NT2/D1 (cell line): ENCODE measurements around the gene DSCAM.

ENCODE experiments used
- DNase-seq: peaks from one replicate; pipeline ENCODE4 v3.0.0-alpha.2; 2011; ENCODE audit warnings: low read depth, low spot score
- H3K27me3 ChIP-seq: 2 replicates; pipeline ENCODE4 v1.6.0; 2011; ENCODE audit warnings: mild to moderate bottlenecking; ENCODE audit not compliant: insufficient read length, insufficient read depth
- H3K36me3 ChIP-seq: 2 replicates; pipeline ENCODE4 v1.6.1; 2011; ENCODE audit warnings: mild to moderate bottlenecking, low read length, mixed read lengths; ENCODE audit not compliant: insufficient read depth, insufficient read length
- H3K4me1 ChIP-seq: 2 replicates; pipeline ENCODE4 v1.5.1; 2011; ENCODE audit not compliant: insufficient read depth, insufficient read length
- H3K4me3 ChIP-seq: 2 replicates; pipeline ENCODE4 v1.5.1; 2011; ENCODE audit warnings: low read depth; ENCODE audit not compliant: insufficient read length
- H3K9ac ChIP-seq: 2 replicates; pipeline ENCODE4 v1.6.0; 2011; ENCODE audit warnings: low read depth; ENCODE audit not compliant: insufficient read length
- H3K9me3 ChIP-seq: 2 replicates; pipeline ENCODE4 v1.5.1; 2011; ENCODE audit warnings: mild to moderate bottlenecking, low read length; ENCODE audit not compliant: insufficient read depth
- SUZ12 ChIP-seq: IDR thresholded peaks from 2 replicates; pipeline ENCODE4 v1.6.1; 2011; ENCODE audit not compliant: insufficient read length, insufficient read depth; ENCODE audit errors: extremely low read depth
- YY1 ChIP-seq: IDR thresholded peaks from 2 replicates; pipeline ENCODE4 v1.6.1; 2011; ENCODE audit not compliant: insufficient read length, insufficient read depth
- ZNF274 ChIP-seq: IDR thresholded peaks from 2 replicates; pipeline ENCODE4 v1.6.1; 2011; ENCODE audit warnings: mild to moderate bottlenecking, low read depth, low read length

Gene DSCAM

DNA sequence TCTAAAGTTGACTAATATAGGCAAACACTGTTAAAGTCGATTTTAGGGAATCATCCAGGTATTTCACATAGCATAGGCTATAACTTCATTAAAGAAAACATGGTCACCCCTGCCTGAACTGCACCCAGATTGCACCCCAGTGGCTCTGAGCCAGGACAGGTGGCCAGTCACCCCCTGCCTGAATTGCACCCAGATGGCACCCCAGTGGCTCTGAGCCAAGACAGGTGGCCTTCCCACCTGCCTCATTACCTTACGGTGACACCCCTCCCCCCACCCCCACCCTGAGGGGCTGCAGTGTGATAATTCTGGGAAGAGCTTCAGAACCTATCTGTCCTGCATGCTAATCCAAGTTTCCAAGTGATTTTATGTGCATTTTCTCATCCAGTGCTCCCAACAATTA, 78.9 kb downstream of the DSCAM start:
- Histone ChIP-seq H3K4me1 (peaks cover 3% of the 10 kb centered on the region), H3K4me3 (no peak overlapping the region), H3K27me3 (no peaks in the 10 kb centered on the region), H3K36me3 (no peaks in the 10 kb centered on the region), H3K9me3 (no peaks in the 10 kb centered on the region), H3K9ac (no peak overlapping the region)
- TF ChIP-seq SUZ12 (no peak), ZNF274 (no peak), YY1 (no peak)
- DNase-seq = no peak

DNA sequence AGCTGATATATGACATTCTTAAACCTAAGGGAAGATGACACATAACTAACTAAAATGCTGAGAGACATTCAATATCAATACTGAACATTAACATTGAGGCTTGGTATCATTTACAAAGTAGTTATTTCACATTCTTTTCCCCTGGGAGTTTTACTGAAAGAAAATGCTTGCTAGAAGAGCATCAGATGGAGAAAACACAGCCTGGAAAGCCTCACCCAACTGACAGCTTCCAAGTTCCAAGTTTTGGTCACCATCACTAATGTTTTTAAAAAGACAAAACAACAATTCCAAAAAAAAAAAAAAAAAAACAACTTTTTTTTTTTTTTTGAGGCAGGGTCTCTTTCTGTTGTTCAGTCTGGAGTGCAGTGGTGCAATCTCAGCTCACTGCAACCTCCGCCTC, 80.6 kb downstream of the DSCAM start:
- Histone ChIP-seq H3K9ac (no peak overlapping the region), H3K4me3 (no peak overlapping the region), H3K4me1 (peaks cover 3% of the 10 kb centered on the region), H3K36me3 (no peaks in the 10 kb centered on the region), H3K27me3 (no peaks in the 10 kb centered on the region), H3K9me3 (no peaks in the 10 kb centered on the region)
- no peak for TF ChIP-seq ZNF274
- no peak for TF ChIP-seq YY1
- TF ChIP-seq SUZ12 = no peak
- DNase-seq = no peak

DNA sequence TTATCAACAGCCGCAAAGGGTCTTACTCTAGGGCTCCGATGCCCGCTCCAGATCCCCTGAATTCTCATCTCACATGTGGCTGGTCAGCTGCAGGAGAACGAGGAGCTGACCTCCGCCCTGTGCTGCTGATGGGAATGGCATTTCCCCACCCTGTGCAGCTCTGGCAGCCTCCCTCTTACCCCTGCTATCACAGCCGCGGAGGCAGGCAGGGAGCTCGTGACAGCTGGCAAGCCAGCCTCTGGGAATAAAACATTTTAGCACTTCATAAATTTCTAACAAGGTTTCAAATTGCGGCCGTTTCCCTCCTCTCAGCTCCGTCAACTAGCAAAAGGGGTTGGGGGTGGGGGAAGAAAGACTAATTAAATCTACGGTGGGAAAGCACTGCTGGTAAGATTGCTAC, 81.1 kb downstream of the DSCAM start:
- DNase-seq = no peak
- Histone ChIP-seq H3K36me3 (no peaks in the 10 kb centered on the region), H3K9me3 (no peaks in the 10 kb centered on the region), H3K9ac (no peak overlapping the region), H3K27me3 (no peaks in the 10 kb centered on the region), H3K4me1 (peaks cover 3% of the 10 kb centered on the region), H3K4me3 (no peak overlapping the region)
- TF ChIP-seq YY1 = no peak
- no peak for TF ChIP-seq ZNF274
- TF ChIP-seq SUZ12 = no peak

DNA sequence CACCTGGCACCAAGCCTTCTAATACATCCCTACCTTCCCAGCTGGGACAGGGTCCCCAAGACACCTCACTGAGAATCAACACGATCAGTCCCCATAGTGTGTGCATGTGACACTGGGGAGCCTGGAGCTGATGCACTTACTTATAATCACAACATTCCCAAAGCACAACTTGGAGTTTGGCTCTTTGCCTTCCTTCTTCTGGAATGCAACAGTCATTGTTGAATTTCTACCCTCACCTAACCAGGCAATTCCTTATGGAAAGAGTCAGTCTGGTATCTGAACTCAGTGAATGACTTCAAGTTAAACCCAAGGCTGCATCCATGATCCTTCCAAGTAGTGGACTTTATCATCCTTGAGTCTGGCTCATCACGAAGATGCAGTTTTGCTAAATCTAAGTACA, 86.1 kb downstream of the DSCAM start:
- Histone ChIP-seq H3K9ac (no peak overlapping the region), H3K27me3 (no peaks in the 10 kb centered on the region), H3K36me3 (no peaks in the 10 kb centered on the region), H3K4me3 (no peak overlapping the region), H3K9me3 (no peaks in the 10 kb centered on the region), H3K4me1 (peaks cover 3% of the 10 kb centered on the region)
- no peak for TF ChIP-seq SUZ12
- TF ChIP-seq YY1 = no peak
- no peak for DNase-seq

DNA sequence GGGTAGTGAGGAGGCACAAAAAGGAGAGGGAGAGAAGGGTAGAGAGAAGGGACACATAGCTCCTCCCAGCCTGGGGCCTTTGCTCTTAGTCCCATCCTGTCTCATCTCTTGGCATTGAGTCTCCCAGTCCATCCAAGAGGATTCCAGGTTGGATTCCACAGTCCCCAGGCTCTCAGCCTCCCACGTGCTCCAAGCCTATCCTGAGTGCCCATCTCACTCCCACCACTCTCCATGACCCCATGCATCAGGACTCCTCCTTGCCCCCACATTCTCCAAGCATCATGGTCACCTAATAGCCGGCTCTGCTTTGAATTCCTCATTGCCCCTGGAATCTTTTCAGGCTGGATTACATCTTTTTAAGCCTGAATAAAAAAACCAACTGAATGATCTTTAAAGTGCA, 87.9 kb downstream of the DSCAM start:
- TF ChIP-seq ZNF274 = no peak
- no peak for TF ChIP-seq SUZ12
- no peak for TF ChIP-seq YY1
- Histone ChIP-seq H3K27me3 (no peaks in the 10 kb centered on the region), H3K4me1 (no peaks in the 10 kb centered on the region), H3K4me3 (no peak overlapping the region), H3K9me3 (no peaks in the 10 kb centered on the region), H3K36me3 (no peaks in the 10 kb centered on the region), H3K9ac (no peak overlapping the region)
- no peak for DNase-seq

DNA sequence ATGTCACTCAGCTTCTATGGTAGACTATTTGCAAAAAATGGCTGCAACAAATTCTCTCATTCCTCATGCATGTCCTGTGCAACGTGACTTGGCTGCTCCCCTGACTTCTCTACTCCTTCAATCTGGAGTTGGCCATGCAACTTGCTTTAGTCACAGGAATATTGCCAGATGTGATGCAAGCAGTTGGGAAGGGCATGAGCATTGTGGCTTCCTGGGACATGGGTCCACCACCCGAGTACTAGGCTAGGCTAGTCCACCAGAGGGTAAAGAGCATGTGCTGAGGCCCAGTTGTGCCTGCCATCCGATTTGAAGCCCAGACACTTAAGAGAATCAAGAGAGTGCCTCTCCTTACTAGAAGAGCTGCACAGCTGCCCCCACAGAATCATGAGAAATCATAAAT, 89.6 kb downstream of the DSCAM start:
- TF ChIP-seq YY1 (no peak), ZNF274 (no peak), SUZ12 (no peak)
- Histone ChIP-seq H3K27me3 (peaks cover 5% of the 10 kb centered on the region), H3K9ac (no peak overlapping the region), H3K36me3 (no peaks in the 10 kb centered on the region), H3K4me3 (no peak overlapping the region), H3K4me1 (no peaks in the 10 kb centered on the region), H3K9me3 (no peaks in the 10 kb centered on the region)
- DNase-seq = no peak

DNA sequence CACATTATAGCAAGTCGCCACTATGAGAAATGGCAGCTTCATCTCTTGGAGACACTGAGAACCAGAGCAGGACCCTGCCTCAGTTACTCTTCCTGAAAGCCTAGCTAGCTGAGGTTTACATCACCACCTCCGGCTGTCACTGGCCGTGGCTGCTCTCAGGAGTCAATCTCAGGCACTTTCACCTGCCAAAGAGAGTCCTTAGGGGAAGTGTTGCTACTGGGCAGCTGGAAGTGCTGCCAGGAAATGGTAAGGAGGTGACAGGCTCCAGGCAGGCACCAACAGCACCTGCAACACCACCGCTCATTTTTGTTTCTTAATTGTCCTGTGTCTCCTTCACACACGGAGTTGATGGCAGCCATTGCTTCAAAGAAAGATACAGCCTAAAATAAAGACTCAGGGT, 92.5 kb downstream of the DSCAM start:
- Histone ChIP-seq H3K36me3 (no peaks in the 10 kb centered on the region), H3K27me3 (peaks cover 5% of the 10 kb centered on the region), H3K9ac (no peak overlapping the region), H3K4me3 (no peak overlapping the region), H3K4me1 (no peaks in the 10 kb centered on the region), H3K9me3 (no peaks in the 10 kb centered on the region)
- TF ChIP-seq SUZ12 (no peak), ZNF274 (no peak), YY1 (no peak)
- DNase-seq = no peak

DNA sequence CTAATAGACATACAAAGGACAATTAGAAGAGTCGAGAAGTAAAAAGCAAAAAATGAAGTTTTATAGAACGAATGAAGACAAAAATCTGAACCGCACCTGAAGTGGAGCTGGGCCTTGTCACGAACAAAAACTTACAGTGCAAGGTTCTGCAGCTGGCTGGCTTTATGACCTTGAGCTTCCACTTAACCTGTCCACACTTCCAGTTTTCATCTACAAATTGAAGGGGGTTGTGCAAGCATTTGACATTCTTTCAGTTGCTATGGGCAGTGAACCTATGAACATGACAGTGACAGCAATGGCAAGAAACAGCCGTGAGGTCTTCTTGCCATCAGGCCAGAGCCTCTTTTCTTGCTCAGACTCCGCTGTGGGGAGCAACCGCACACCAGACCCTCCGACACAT, 93.2 kb downstream of the DSCAM start:
- Histone ChIP-seq H3K4me1 (no peaks in the 10 kb centered on the region), H3K9me3 (no peaks in the 10 kb centered on the region), H3K4me3 (no peak overlapping the region), H3K36me3 (no peaks in the 10 kb centered on the region), H3K27me3 (peaks cover 5% of the 10 kb centered on the region), H3K9ac (no peak overlapping the region)
- DNase-seq = no peak
- TF ChIP-seq SUZ12 (no peak), ZNF274 (no peak), YY1 (no peak)
